HepG2 (cell line): ENCODE results near the gene IFNL1. TPM values are rescaled to one million over a fixed set of nuclear protein-coding genes. Genes with fewer than 3 reads are reported as not detected.
"Not testable (repeated sequence)": the region's sequence is repeated elsewhere in the genome, so short reads cannot be mapped to it uniquely, and the experiment has no call there.

Experiments
- ATAC-seq: fragments of 200-7000 bp; cut with Tn5 transposase; 3 replicates; pipeline ENCODE4 v1.9.1; 2020; ENCODE audit warnings: mild to moderate bottlenecking, moderate library complexity
- BruUV-seq: library from RNA; stranded (reverse); fragments of 400-500 nt; replicated peaks from 2 replicates; lab custom pipeline; 2021; lab: Mats Ljungman, UMichigan
- CTCF ChIA-PET: fragments of 300-600 bp; formaldehyde crosslinking; extraction: SDS; loops from one replicate; lab custom pipeline; 2021; ENCODE audit warnings: low total read pairs, inconsistent platforms, low intra/inter-chr PET ratio; lab: Yijun Ruan, JAX
- POLR2A ChIA-PET: fragments of 350-600 bp; sonication (Branson Sonifier 250); formaldehyde crosslinking; loops from one replicate; lab custom pipeline; 2020; ENCODE audit warnings: antibody characterized with exemption, inconsistent platforms; lab: Yijun Ruan, JAX
- DNase-seq: peaks from one replicate; pipeline ENCODE4 v3.0.0-alpha.2; 2015; ENCODE audit warnings: low spot score
- FAIRE-seq: peaks from 3 replicates; lab custom pipeline; 2011; peaks lifted over from hg19 to GRCh38; lab: Jason Lieb, UNC
- H2AFZ ChIP-seq: one replicate; pipeline ENCODE4 v1.6.1; 2011; ENCODE audit warnings: low read length, inconsistent platforms
- H3K27ac ChIP-seq: fragments of 300-600 bp; 3 replicates; pipeline ENCODE4 v1.8.0; 2011; ENCODE audit warnings: mixed run types, mild to moderate bottlenecking, mixed read lengths, low read length, inconsistent platforms; ENCODE audit not compliant: insufficient read depth; ENCODE audit errors: extremely low read length
- H3K27me3 ChIP-seq, 2 experiments: fragments of 200-600 bp in 1 of 2; 2 replicates in 1 of 2; 3 replicates in 1 of 2; pipeline versions ENCODE4 v1.6.0 to v1.8.0; 2011; ENCODE audit warnings: low read length in 2 of 2, mild to moderate bottlenecking in 2 of 2, moderate library complexity in 2 of 2, inconsistent platforms in 1 of 2; ENCODE audit not compliant: insufficient read depth in 2 of 2, control insufficient read depth in 1 of 2
- H3K36me3 ChIP-seq, 2 experiments: fragments of 200-600 bp in 1 of 2; replicated peaks in 1 of 2; 2 replicates in 1 of 2; 3 replicates in 1 of 2; pipeline versions ENCODE4 v1.5.1 to v1.8.0; 2011; ENCODE audit warnings: low read length in 2 of 2, inconsistent platforms in 1 of 2; ENCODE audit not compliant: insufficient read depth in 2 of 2, control insufficient read depth in 1 of 2
- H3K4me1 ChIP-seq: 2 replicates; pipeline ENCODE4 v1.5.1; 2012; ENCODE audit warnings: low read length, inconsistent platforms; ENCODE audit not compliant: insufficient read depth
- H3K4me2 ChIP-seq: 2 replicates; pipeline ENCODE4 v1.6.0; 2011; ENCODE audit warnings: low read depth, low read length, inconsistent platforms
- H3K4me3 ChIP-seq, 3 experiments: fragments of 200-600 bp in 1 of 3; sonication (generic), shearing (Covaris generic) in 1 of 3; replicated peaks in 1 of 3; 2 replicates each; pipeline ENCODE4 v1.5.1; 2011 to 2016; ENCODE audit warnings: low read length in 3 of 3, inconsistent platforms in 2 of 3, low read depth in 2 of 3, mild to moderate bottlenecking in 2 of 3, control low read depth in 1 of 3, mixed read lengths in 1 of 3; ENCODE audit not compliant: insufficient read depth in 1 of 3
- H3K79me2 ChIP-seq: one replicate; pipeline ENCODE4 v1.6.1; 2011; ENCODE audit warnings: low read length, inconsistent platforms; ENCODE audit not compliant: insufficient read depth
- H3K9ac ChIP-seq: 2 replicates; pipeline ENCODE4 v1.6.0; 2011; ENCODE audit warnings: mild to moderate bottlenecking, low read depth, low read length, inconsistent platforms; ENCODE audit not compliant: insufficient read depth
- H3K9me3 ChIP-seq: 2 replicates; pipeline ENCODE4 v1.5.1; 2012; ENCODE audit warnings: mild to moderate bottlenecking, low read length
- H4K20me1 ChIP-seq: 2 replicates; pipeline ENCODE4 v1.6.0; 2011; ENCODE audit warnings: inconsistent platforms, mild to moderate bottlenecking, low read length, moderate library complexity; ENCODE audit not compliant: insufficient read depth
- HNF4A ChIP-seq: sonication (generic); formaldehyde crosslinking; IDR thresholded peaks from 2 replicates; pipeline ENCODE4 v1.4.0; 2020; ENCODE audit warnings: missing genetic modification reagents
- HNF4G ChIP-seq, 2 experiments: sonication (generic) in 1 of 2; formaldehyde crosslinking in 1 of 2; IDR thresholded peaks; 2 replicates each; pipeline versions ENCODE4 v1.4.0 to v1.6.1; 2011 to 2020; ENCODE audit warnings: borderline replicate concordance in 2 of 2, low read depth in 2 of 2, mild to moderate bottlenecking in 2 of 2, low read length in 1 of 2, missing genetic modification reagents in 1 of 2, moderate library complexity in 1 of 2
- SP2 ChIP-seq: sonication (generic); formaldehyde crosslinking; IDR thresholded peaks from 2 replicates; pipeline ENCODE4 v1.5.1; 2020; ENCODE audit warnings: mild to moderate bottlenecking, missing genetic modification reagents
- WGBS: methylation state at CpG from one replicate; pipeline ENCODE4 v1.1.6; 2017; ENCODE audit warnings: low lambda C conversion rate; 5-methylcytosine and 5-hydroxymethylcytosine counted together
- in situ Hi-C: cut with HindIII; loops from 2 replicates; pipeline ENCODE4 v1.10.0; 2017; ENCODE audit warnings: low pct_unique_long_range_greater_than_20kb; ENCODE audit not compliant: extremely low pct_ligation_motif_present
- intact Hi-C: fragments of 100-400 bp; cut with micrococcal nuclease; formaldehyde crosslinking; loops from one replicate; pipeline ENCODE4 v1.10.0; 2022; ENCODE audit not compliant: unreplicated experiment
- polyA plus RNA-seq, 8 experiments: library from polyadenylated mRNA; depleted of rRNA in 3 of 8; stranded (reverse) in 7 of 8; unstranded in 1 of 8; fragments of >200 nt; fragmentation: Illumina TruSeq in 4 of 8; extraction: Trizol in 4 of 8; gene quantifications; 2 replicates each; pipeline versions ENCODE4 v1.2.1 to v1.2.3, GENCODE V29; 2011 to 2016; ENCODE audit warnings: low read depth in 4 of 8, missing spikeins in 1 of 8, mixed read lengths in 1 of 8; ENCODE audit not compliant: insufficient read depth in 1 of 8
- total RNA-seq, 5 experiments: library from RNA; depleted of rRNA; stranded (reverse); fragments of >200 nt; fragmentation: Illumina TruSeq; extraction: Trizol; gene quantifications; 2 replicates each; pipeline ENCODE4 v1.2.3, GENCODE V29; 2016; ENCODE audit warnings: low read depth in 1 of 5
- TF ChIP-seq, protein P1 (sequence below): sonication (generic); formaldehyde crosslinking; IDR thresholded peaks from 2 replicates; pipeline ENCODE4 v1.5.0; 2020; ENCODE audit warnings: mild to moderate bottlenecking, missing genetic modification reagents, moderate library complexity

The IFNL1 gene
- total and polyA plus RNA-seq, 2 of the 13 experiments (the other 11 are each of a cell fraction or from before 2014, with no cell fraction given): not detected

DNA sequence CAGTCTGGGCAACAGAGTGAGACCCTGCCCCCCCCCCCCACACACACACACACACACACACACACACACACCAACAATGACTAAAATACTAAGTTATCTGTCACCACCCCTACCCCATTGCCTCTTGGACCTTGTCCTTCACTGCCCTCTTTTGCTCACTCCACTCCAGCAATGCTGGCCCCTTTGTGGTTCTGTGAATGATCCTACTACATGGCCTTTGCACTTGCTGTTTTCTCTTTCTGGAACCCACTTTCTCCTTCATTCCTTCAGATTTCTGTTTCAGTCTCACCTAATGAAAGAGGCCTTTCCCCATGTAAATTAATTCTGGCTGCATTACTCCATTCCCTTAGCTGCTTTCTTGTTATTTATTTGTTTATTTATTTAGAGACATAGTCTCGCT lies 43.5 kb downstream of the IFNL1 start (continued):
- TF ChIP-seq, protein P1, sequence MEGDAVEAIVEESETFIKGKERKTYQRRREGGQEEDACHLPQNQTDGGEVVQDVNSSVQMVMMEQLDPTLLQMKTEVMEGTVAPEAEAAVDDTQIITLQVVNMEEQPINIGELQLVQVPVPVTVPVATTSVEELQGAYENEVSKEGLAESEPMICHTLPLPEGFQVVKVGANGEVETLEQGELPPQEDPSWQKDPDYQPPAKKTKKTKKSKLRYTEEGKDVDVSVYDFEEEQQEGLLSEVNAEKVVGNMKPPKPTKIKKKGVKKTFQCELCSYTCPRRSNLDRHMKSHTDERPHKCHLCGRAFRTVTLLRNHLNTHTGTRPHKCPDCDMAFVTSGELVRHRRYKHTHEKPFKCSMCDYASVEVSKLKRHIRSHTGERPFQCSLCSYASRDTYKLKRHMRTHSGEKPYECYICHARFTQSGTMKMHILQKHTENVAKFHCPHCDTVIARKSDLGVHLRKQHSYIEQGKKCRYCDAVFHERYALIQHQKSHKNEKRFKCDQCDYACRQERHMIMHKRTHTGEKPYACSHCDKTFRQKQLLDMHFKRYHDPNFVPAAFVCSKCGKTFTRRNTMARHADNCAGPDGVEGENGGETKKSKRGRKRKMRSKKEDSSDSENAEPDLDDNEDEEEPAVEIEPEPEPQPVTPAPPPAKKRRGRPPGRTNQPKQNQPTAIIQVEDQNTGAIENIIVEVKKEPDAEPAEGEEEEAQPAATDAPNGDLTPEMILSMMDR (CRISPR knock-in tag): peak; percentile 37
- 0 out of 2 replicates have a peak, but pooled peaks have one; percentile 26 for TF ChIP-seq HNF4G (IDR thresholded peaks at IDR 0.05; ENCODE audit: borderline replicate concordance, low read depth, low read length)
- TF ChIP-seq HNF4G (CRISPR knock-in tag; IDR thresholded peaks at IDR 0.05; ENCODE audit: borderline replicate concordance, low read depth): no peak
- peak; percentile 50 for TF ChIP-seq HNF4A (CRISPR knock-in tag)
- TF ChIP-seq SP2 (CRISPR knock-in tag): no peak

DNA sequence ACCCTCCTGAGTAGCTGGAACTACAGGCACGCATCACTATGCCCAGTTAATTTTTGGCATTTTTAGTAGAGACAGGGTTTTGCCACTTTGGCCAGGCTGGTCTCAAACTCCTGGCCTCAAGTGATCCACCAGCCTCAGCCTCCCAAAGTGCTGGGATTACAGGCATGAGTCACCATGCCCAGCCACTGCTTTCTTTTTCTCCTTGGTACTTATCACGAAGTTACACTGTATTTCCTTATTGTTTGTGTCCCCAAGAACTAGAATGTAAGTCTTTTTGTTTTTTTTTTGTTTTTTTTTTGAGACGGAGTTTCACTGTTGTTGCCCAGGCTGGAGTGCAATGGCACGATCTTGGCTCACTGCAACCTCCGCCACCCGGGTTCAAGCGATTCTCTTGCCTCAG lies 43.9 kb downstream of the IFNL1 start:
- DNase-seq, ATAC-seq, H3K4me3 ChIP-seq, H3K36me3 ChIP-seq, H2AFZ ChIP-seq, POLR2A ChIA-PET, H4K20me1 ChIP-seq, in situ Hi-C loops, H3K27ac ChIP-seq, H3K9ac ChIP-seq, FAIRE-seq, H3K9me3 ChIP-seq, BruUV-seq, CTCF ChIA-PET, H3K27me3 ChIP-seq: not testable (repeated sequence)
- Histone ChIP-seq H3K4me2 (peak overlapping the region; percentile 36; the same call in 1 of the 2 replicates), H3K4me1 (peaks cover 67% of the 10 kb centered on the region), H3K79me2 (peaks cover 25% of the 10 kb centered on the region)
- intact Hi-C loops: loop anchor here (5.0 kb wide), 1 partner anchor 72 kb away; the partner anchor contains the start of gene PLEKHG2
- 81% methylated on average over 7 of the region's 7 CpGs for WGBS
